Kidney epithelial cell (primary cell): ENCODE results near the gene POLR2M. TPM values are rescaled to one million over a fixed set of nuclear protein-coding genes. Genes with fewer than 3 reads are reported as not detected.

Experiments used
- DNase-seq: peaks from one replicate; pipeline ENCODE4 v3.0.0-alpha.2; 2010; ENCODE audit warnings: low read depth
- H3K27me3 ChIP-seq: 2 replicates; pipeline ENCODE4 v1.6.0; 2011; ENCODE audit warnings: low read length; ENCODE audit not compliant: control insufficient read depth, insufficient read depth
- H3K36me3 ChIP-seq: 2 replicates; pipeline ENCODE4 v1.5.1; 2011; ENCODE audit warnings: low read length; ENCODE audit not compliant: control insufficient read depth, insufficient read depth
- H3K4me3 ChIP-seq: 2 replicates; pipeline ENCODE4 v1.5.1; 2011; ENCODE audit warnings: low read depth, mild to moderate bottlenecking, control low read depth, low read length
- total RNA-seq: library from RNA; depleted of rRNA; stranded (reverse); fragments of >200 nt; gene quantifications from 2 replicates; pipeline ENCODE4 v1.2.3, GENCODE V29; 2015
- TF ChIP-seq, protein P1 (sequence below): IDR thresholded peaks from 2 replicates; pipeline ENCODE4 v1.5.1; 2011; ENCODE audit warnings: mild to moderate bottlenecking, moderate library complexity, low read length, control low read depth, inconsistent platforms; ENCODE audit not compliant: insufficient read depth, poor library complexity, severe bottlenecking

Gene POLR2M
- total RNA-seq, 1 donor from 2014 or later: 49.1 TPM

DNA sequence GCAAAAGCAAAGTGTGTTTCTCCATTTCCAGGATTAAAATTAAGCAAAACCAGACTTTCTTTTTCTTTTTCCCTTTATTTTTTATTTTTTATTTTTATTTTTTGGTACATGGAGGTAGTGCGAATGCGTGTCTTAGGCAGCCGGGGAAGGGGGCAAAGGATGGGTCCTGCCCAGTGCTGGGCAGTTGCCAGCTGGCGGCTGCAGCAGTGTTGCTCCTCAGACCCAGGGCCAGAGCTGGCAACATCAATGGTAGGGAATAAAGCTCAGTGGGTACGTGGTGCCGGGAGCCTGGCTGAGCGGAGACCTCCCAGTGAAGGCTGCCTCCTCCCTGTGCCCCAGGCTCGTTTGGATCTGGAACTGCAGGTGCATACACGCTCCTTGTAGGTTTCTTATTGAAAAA, 46.3 kb downstream of the POLR2M start:
- TF ChIP-seq, protein P1, sequence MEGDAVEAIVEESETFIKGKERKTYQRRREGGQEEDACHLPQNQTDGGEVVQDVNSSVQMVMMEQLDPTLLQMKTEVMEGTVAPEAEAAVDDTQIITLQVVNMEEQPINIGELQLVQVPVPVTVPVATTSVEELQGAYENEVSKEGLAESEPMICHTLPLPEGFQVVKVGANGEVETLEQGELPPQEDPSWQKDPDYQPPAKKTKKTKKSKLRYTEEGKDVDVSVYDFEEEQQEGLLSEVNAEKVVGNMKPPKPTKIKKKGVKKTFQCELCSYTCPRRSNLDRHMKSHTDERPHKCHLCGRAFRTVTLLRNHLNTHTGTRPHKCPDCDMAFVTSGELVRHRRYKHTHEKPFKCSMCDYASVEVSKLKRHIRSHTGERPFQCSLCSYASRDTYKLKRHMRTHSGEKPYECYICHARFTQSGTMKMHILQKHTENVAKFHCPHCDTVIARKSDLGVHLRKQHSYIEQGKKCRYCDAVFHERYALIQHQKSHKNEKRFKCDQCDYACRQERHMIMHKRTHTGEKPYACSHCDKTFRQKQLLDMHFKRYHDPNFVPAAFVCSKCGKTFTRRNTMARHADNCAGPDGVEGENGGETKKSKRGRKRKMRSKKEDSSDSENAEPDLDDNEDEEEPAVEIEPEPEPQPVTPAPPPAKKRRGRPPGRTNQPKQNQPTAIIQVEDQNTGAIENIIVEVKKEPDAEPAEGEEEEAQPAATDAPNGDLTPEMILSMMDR: no peak
- Histone ChIP-seq H3K4me3 (no peak overlapping the region), H3K27me3 (no peaks in the 10 kb centered on the region), H3K36me3 (no peaks in the 10 kb centered on the region)
- DNase-seq: no peak

GRCh38 chr15:57756466-57756865, 50.0 kb downstream of the POLR2M start:
- H3K4me3 ChIP-seq: no peak overlapping the region
- TF ChIP-seq, protein P1: no peak
- no peaks in the 10 kb centered on the region for H3K36me3 ChIP-seq
- no peaks in the 10 kb centered on the region for H3K27me3 ChIP-seq
- no peak for DNase-seq

DNA sequence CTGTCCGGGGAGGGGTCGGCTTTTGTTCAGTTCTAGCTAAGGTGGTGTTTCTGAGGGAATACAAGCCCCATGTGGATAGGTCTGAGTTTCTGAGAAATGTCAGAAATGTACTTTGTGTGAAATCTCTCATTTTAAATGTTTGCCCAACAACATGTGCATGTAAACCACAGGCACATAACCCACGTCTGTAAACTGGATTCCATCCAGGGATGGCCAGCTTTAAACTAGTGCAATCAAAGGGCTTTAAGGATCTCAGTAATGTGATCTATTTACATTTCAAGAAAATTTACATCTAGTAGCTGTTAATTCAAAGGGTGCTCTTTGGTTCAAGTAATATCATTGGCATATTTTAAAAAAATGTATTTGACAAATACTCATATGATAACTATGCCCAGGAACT, 52.0 kb downstream of the POLR2M start:
- TF ChIP-seq, protein P1: no peak
- DNase-seq: no peak
- Histone ChIP-seq H3K27me3 (no peaks in the 10 kb centered on the region), H3K4me3 (no peak overlapping the region), H3K36me3 (no peaks in the 10 kb centered on the region)

- no peaks in the 10 kb centered on the region for H3K36me3 ChIP-seq
- H3K27me3 ChIP-seq: no peaks in the 10 kb centered on the region
- H3K4me3 ChIP-seq: no peak overlapping the region
- TF ChIP-seq, protein P1: no peak
- DNase-seq: no peak
Measured at GRCh38 chr15:57761562-57761961, 55.0 kb downstream of the POLR2M start.

DNA sequence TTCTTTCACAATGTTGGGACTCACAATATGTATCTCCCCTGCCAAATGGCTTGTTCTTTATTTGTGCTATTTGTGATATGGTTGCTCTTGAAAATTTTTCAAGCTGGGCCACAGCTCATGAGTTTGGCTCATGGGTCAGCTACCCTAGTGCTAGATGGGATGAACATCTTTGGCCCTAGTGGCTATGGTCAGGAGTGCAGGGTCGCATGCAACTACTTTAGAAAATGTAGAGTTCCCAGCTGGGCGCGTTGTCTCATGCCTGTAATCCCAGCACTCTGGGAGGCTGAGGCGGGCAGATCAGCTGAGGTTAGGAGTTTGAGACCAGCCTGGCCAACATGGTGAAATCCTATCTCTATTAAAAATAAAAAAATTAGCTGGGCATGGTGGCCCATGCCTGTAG, 55.8 kb downstream of the POLR2M start:
- DNase-seq: no peak
- TF ChIP-seq, protein P1: no peak
- H3K4me3 ChIP-seq: no peak overlapping the region
- H3K36me3 ChIP-seq: no peaks in the 10 kb centered on the region
- H3K27me3 ChIP-seq: no peaks in the 10 kb centered on the region

- H3K27me3 ChIP-seq: no peaks in the 10 kb centered on the region
- H3K4me3 ChIP-seq: no peak overlapping the region
- DNase-seq: no peak
- TF ChIP-seq, protein P1: no peak
- no peaks in the 10 kb centered on the region for H3K36me3 ChIP-seq
Measured at GRCh38 chr15:57763176-57763964, 56.9 kb downstream of the POLR2M start.
